Colonic mucosa (tissue), 4 donors: ENCODE results near the gene OR10AD1. TPM values are rescaled to one million over a fixed set of nuclear protein-coding genes. Genes with fewer than 3 reads are reported as not detected.
"Not testable (repeated sequence)": the region's sequence is repeated elsewhere in the genome, so short reads cannot be mapped to it uniquely, and the experiment has no call there.

Experiments
- DNase-seq: peaks from one replicate; pipeline ENCODE4 v3.0.0-alpha.2; 2020
- H3K27ac ChIP-seq: fragments of 200-600 bp; one replicate; pipeline ENCODE4 v1.8.0; 2021
- H3K27me3 ChIP-seq: fragments of 200-600 bp; one replicate; pipeline ENCODE4 v1.8.0; 2021
- H3K36me3 ChIP-seq: fragments of 200-600 bp; one replicate; pipeline ENCODE4 v1.8.0; 2021
- H3K4me1 ChIP-seq: fragments of 200-600 bp; one replicate; pipeline ENCODE4 v1.8.0; 2021; ENCODE audit warnings: mild to moderate bottlenecking
- H3K4me3 ChIP-seq: fragments of 200-600 bp; one replicate; pipeline ENCODE4 v1.8.0; 2021
- H3K9ac ChIP-seq, 2 donors: one replicate each; pipeline ENCODE4 v1.7.0; 2013; ENCODE audit warnings: control low read depth in 2 of 2, low read depth in 2 of 2, low read length in 2 of 2
- H3K9me3 ChIP-seq: fragments of 200-600 bp; one replicate; pipeline ENCODE4 v1.8.0; 2021
- CTCF ChIP-seq: fragments of 200-600 bp; IDR thresholded peaks from one replicate; pipeline ENCODE4 v1.8.0; 2022; ENCODE audit warnings: antibody characterized with exemption, mild to moderate bottlenecking
- intact Hi-C: fragments of 100-400 bp; cut with DNase I; formaldehyde crosslinking; loops from one replicate; pipeline ENCODE4 v1.14.1; 2022
- total RNA-seq, 2 donors: library from RNA; stranded (reverse); fragmentation: NEBNext Ultra II Directional in 1 of 2; extraction: Animal tissue kit (Norgen Biotek cat#: 25700) in 1 of 2; gene quantifications; one replicate each; pipeline ENCODE4 v1.2.1, GENCODE V29; 2021
- donor health status: healthy.
- donor health status: DM: no; HTN: no; CAD: no.
- donor health status: DM: no; HTN: no; CAD: no.

OR10AD1 gene
- total RNA-seq, 2 donors from 2014 or later: not detected

- no peaks in the 10 kb centered on the region for H3K9me3 ChIP-seq
- peak overlapping the region; percentile 89 for H3K4me3 ChIP-seq
- peaks cover 4% of the 10 kb centered on the region for H3K4me1 ChIP-seq
- no peaks in the 10 kb centered on the region for H3K27me3 ChIP-seq
- peak overlapping the region; percentile 87 for H3K27ac ChIP-seq
- no peak for DNase-seq
- TF ChIP-seq CTCF: no peak
- intact Hi-C loops: no loop called here
- H3K36me3 ChIP-seq: peaks cover 6% of the 10 kb centered on the region
- H3K9ac ChIP-seq: peak overlapping the region; percentile 41 to 92
Observed at GRCh38 chr12:48157889-48158370, 45.2 kb downstream of the OR10AD1 start.

- Histone ChIP-seq H3K9ac (peak within 1 kb of the TSS; percentile 89 to 92), H3K4me3 (peak within 1 kb of the TSS; percentile 89), H3K9me3 (no peaks in the 10 kb centered on the region), H3K4me1 (peaks cover 4% of the 10 kb centered on the region), H3K27ac (peak within 1 kb of the TSS; percentile 87), H3K27me3 (no peaks in the 10 kb centered on the region), H3K36me3 (peaks cover 6% of the 10 kb centered on the region)
- intact Hi-C loops: no loop called here
- no peak for TF ChIP-seq CTCF
- peak; percentile 99 for DNase-seq
Observed at GRCh38 chr12:48157018-48157888, 45.8 kb downstream of the OR10AD1 start, which contains the start of gene ASB8. TSS of gene ASB8 (minus strand) at chr12:48157515. CDS start at chr12:48153496, 4,019 bp downstream.

- Histone ChIP-seq H3K4me1 (peaks cover 4% of the 10 kb centered on the region), H3K9ac (peak overlapping the region; percentile 89 to 92), H3K9me3 (no peaks in the 10 kb centered on the region), H3K4me3 (peak overlapping the region; percentile 89), H3K27ac (peak overlapping the region; percentile 87), H3K36me3 (peaks cover 6% of the 10 kb centered on the region), H3K27me3 (no peaks in the 10 kb centered on the region)
- TF ChIP-seq CTCF: no peak
- intact Hi-C loops: no loop called here
- no peak for DNase-seq
Observed at GRCh38 chr12:48156652-48157017, 46.5 kb downstream of the OR10AD1 start.

- H3K9ac ChIP-seq, H3K4me1 ChIP-seq, H3K36me3 ChIP-seq, intact Hi-C loops, H3K27me3 ChIP-seq, H3K9me3 ChIP-seq, H3K27ac ChIP-seq, DNase-seq, H3K4me3 ChIP-seq: not testable (repeated sequence)
Observed at GRCh38 chr12:48155786-48156185, 47.3 kb downstream of the OR10AD1 start.

Other genes with a start within 250 kb of the OR10AD1 start
- 100 to 1,000 TPM; 187 to 258 TPM for gene TMEM106C, start 239.7 kb downstream of the OR10AD1 start, total RNA-seq
- 1 to 10 TPM; 1.1 to 1.3 TPM for gene COL2A1, start 198.8 kb downstream of the OR10AD1 start, total RNA-seq
- gene SENP1, start 97.2 kb downstream of the OR10AD1 start, total RNA-seq: 10 to 100 TPM; 14.9 to 16.8 TPM
- gene PFKM, start 83.9 kb downstream of the OR10AD1 start, total RNA-seq: 10 to 100 TPM; 39.2 to 64.6 TPM
- 10 to 100 TPM; 37.0 to 39.5 TPM for gene ASB8, start 45.8 kb downstream of the OR10AD1 start, total RNA-seq
- under 1 TPM; 0.35 to 0.53 TPM for gene CCDC184, start 19.6 kb downstream of the OR10AD1 start, total RNA-seq
- gene ZNF641, start 147.6 kb upstream of the OR10AD1 start, total RNA-seq: 1 to 10 TPM; 7.4 TPM